Activated B cell treated with CpG ODN at 0.5 μM for 24 hours (primary cell): Measurements from ENCODE around the gene ERMARD. TPM values are rescaled to one million over a fixed set of nuclear protein-coding genes. Genes with fewer than 3 reads are reported as not detected.

ENCODE experiments used
- ATAC-seq: fragments of 200-7000 bp; cut with Tn5 transposase; one replicate; pipeline ENCODE4 v1.10.0; 2021; ENCODE audit warnings: low read depth, mild to moderate bottlenecking, moderate library complexity
- CTCF ChIA-PET: fragments of 350-600 bp; sonication (Branson Sonifier 250); formaldehyde crosslinking; loops from one replicate; lab custom pipeline; 2021; ENCODE audit warnings: antibody characterized with exemption; lab: Charles Lee
- POLR2A ChIA-PET: fragments of 350-600 bp; sonication (Branson Sonifier 250); formaldehyde crosslinking; loops from one replicate; lab custom pipeline; 2021; ENCODE audit warnings: antibody characterized with exemption; lab: Charles Lee
- DNase-seq: peaks from one replicate; pipeline ENCODE4 v3.0.0; 2022
- H3K27ac Mint-ChIP-seq: one replicate; pipeline ENCODE4 v1.8.0; 2020; ENCODE audit warnings: mixed read lengths
- H3K27me3 Mint-ChIP-seq: one replicate; pipeline ENCODE4 v1.8.0; 2021; ENCODE audit warnings: mixed read lengths
- H3K36me3 Mint-ChIP-seq: one replicate; pipeline ENCODE4 v1.8.0; 2021; ENCODE audit warnings: low read depth, mixed read lengths
- H3K4me1 Mint-ChIP-seq: one replicate; pipeline ENCODE4 v1.8.0; 2021; ENCODE audit warnings: mixed read lengths
- H3K4me3 Mint-ChIP-seq: one replicate; pipeline ENCODE4 v1.8.0; 2020; ENCODE audit warnings: mild to moderate bottlenecking, mixed read lengths
- H3K9me3 Mint-ChIP-seq: one replicate; pipeline ENCODE4 v1.8.0; 2020; ENCODE audit warnings: mixed read lengths
- CTCF ChIP-seq: fragments of 200-600 bp; IDR thresholded peaks from one replicate; pipeline ENCODE4 v1.8.0; 2022; ENCODE audit warnings: antibody characterized with exemption, mild to moderate bottlenecking
- intact Hi-C: fragments of 100-400 bp; cut with micrococcal nuclease; formaldehyde crosslinking; loops from one replicate; pipeline ENCODE4 v1.15.1; 2024
- total RNA-seq: library from RNA; stranded (reverse); gene quantifications from 2 replicates; pipeline ENCODE4 v1.2.3, GENCODE V29; 2022

Gene ERMARD
- total RNA-seq, 1 donor from 2014 or later, result 45.4 TPM

GRCh38 chr6:169729961-169730360 lies 21.5 kb upstream of the ERMARD start:
- Mint-ChIP-seq H3K36me3 (peaks cover 2% of the 10 kb centered on the region), H3K4me1 (peaks cover 9% of the 10 kb centered on the region), H3K9me3 (no peaks in the 10 kb centered on the region), H3K27me3 (no peaks in the 10 kb centered on the region), H3K27ac (no peak overlapping the region), H3K4me3 (no peak overlapping the region)
- ChIA-PET CTCF (no interaction called here), POLR2A (no interaction called here)
- intact Hi-C loops, result no loop called here
- TF ChIP-seq CTCF, result no peak
- DNase-seq (no peak), ATAC-seq (no peak)

- no peaks in the 10 kb centered on the region for H3K9me3 Mint-ChIP-seq
- no peak overlapping the region for H3K4me3 Mint-ChIP-seq
- DNase-seq (no peak), ATAC-seq (no peak)
- intact Hi-C loops, result no loop called here
- CTCF ChIA-PET, result no interaction called here
- TF ChIP-seq CTCF, result no peak
- H3K27ac Mint-ChIP-seq, result no peak overlapping the region
- peaks cover 3% of the 10 kb centered on the region for H3K27me3 Mint-ChIP-seq
- POLR2A ChIA-PET, result no interaction called here
- no peaks in the 10 kb centered on the region for H3K4me1 Mint-ChIP-seq
- no peaks in the 10 kb centered on the region for H3K36me3 Mint-ChIP-seq
Measured at GRCh38 chr6:169738204-169738975, 13.0 kb upstream of the ERMARD start.

- Mint-ChIP-seq H3K4me3 (no peak overlapping the region), H3K27me3 (peaks cover 3% of the 10 kb centered on the region), H3K4me1 (no peaks in the 10 kb centered on the region), H3K27ac (no peak overlapping the region), H3K36me3 (no peaks in the 10 kb centered on the region), H3K9me3 (no peaks in the 10 kb centered on the region)
- intact Hi-C loops, result no loop called here
- no peak for TF ChIP-seq CTCF
- CTCF ChIA-PET, result no interaction called here
- ATAC-seq (no peak), DNase-seq (no peak)
- POLR2A ChIA-PET, result no interaction called here
Measured at GRCh38 chr6:169738976-169739529, 12.4 kb upstream of the ERMARD start.

GRCh38 chr6:169741344-169741743 lies 10.1 kb upstream of the ERMARD start:
- Mint-ChIP-seq H3K36me3 (no peaks in the 10 kb centered on the region), H3K4me3 (no peak overlapping the region), H3K27me3 (no peaks in the 10 kb centered on the region), H3K27ac (no peak overlapping the region), H3K9me3 (peaks cover 2% of the 10 kb centered on the region), H3K4me1 (no peaks in the 10 kb centered on the region)
- intact Hi-C loops, result no loop called here
- DNase-seq, result no peak
- ATAC-seq, result no peak
- ChIA-PET POLR2A (interaction anchor here (2.9 kb wide), 1 partner anchor 10 kb away, joined by 8 read pairs; no protein-coding TSS in a partner anchor), CTCF (interaction anchor here (0.9 kb wide), 1 partner anchor 16 kb away, joined by 3 read pairs; no protein-coding TSS in a partner anchor)
- no peak for TF ChIP-seq CTCF

GRCh38 chr6:169745405-169745804 lies 6.0 kb upstream of the ERMARD start:
- CTCF ChIA-PET, result no interaction called here
- no peak overlapping the region for H3K4me3 Mint-ChIP-seq
- no peaks in the 10 kb centered on the region for H3K27me3 Mint-ChIP-seq
- no peak overlapping the region for H3K27ac Mint-ChIP-seq
- TF ChIP-seq CTCF, result no peak
- DNase-seq, result no peak
- peaks cover 6% of the 10 kb centered on the region for H3K4me1 Mint-ChIP-seq
- peaks cover 7% of the 10 kb centered on the region for H3K9me3 Mint-ChIP-seq
- POLR2A ChIA-PET, result no interaction called here
- intact Hi-C loops, result no loop called here
- ATAC-seq, result no peak
- peaks cover 4% of the 10 kb centered on the region for H3K36me3 Mint-ChIP-seq
